Natural killer cell treated with Interleukin-12 subunit alpha and Interleukin-12 subunit beta and Interleukin-15 and Interleukin-18, amount 100 ng/mL, for 72 hours (primary cell): Measurements from ENCODE around the gene SYT8. TPM values are rescaled to one million over a fixed set of nuclear protein-coding genes. Genes with fewer than 3 reads are reported as not detected.
A peak's percentile ranks its signal among the peaks of the same experiment; 100 is the strongest.
"Not testable (repeated sequence)": the region's sequence is repeated elsewhere in the genome, so short reads cannot be mapped to it uniquely, and the experiment has no call there.

Experiments
- ATAC-seq, 2 donors: fragments of 150-1000 bp; cut with Tn5 transposase in 1 of 2; sonication (Bioruptor Pico), chemical (Tn5 transposase) in 1 of 2; 2 replicates each; pipeline ENCODE4 v1.10.0; 2021
- DNase-seq: peaks from one replicate; pipeline ENCODE4 v3.0.0; 2022; ENCODE audit warnings: low spot score
- H3K27ac Mint-ChIP-seq, 2 donors: 1 replicate in 1 of 2; 2 replicates in 1 of 2; pipeline ENCODE4 v1.8.0; 2022; ENCODE audit warnings: mixed read lengths in 2 of 2, mild to moderate bottlenecking in 1 of 2, moderate library complexity in 1 of 2
- H3K27me3 Mint-ChIP-seq, 2 donors: 1 replicate in 1 of 2; 2 replicates in 1 of 2; pipeline ENCODE4 v1.8.0; 2022; ENCODE audit warnings: mixed read lengths in 2 of 2
- H3K36me3 Mint-ChIP-seq: one replicate; pipeline ENCODE4 v1.8.0; 2022; ENCODE audit warnings: mixed read lengths
- H3K4me1 Mint-ChIP-seq, 2 donors: 1 replicate in 1 of 2; 2 replicates in 1 of 2; pipeline ENCODE4 v1.8.0; 2022; ENCODE audit warnings: low read depth in 2 of 2, mixed read lengths in 2 of 2, mild to moderate bottlenecking in 1 of 2
- H3K4me3 Mint-ChIP-seq: one replicate; pipeline ENCODE4 v1.8.0; 2022; ENCODE audit warnings: mixed read lengths
- H3K9me3 Mint-ChIP-seq: 2 replicates; pipeline ENCODE4 v1.8.0; 2022; ENCODE audit warnings: mixed read lengths
- total RNA-seq, 2 donors: library from RNA; stranded (reverse); gene quantifications; one replicate each; pipeline ENCODE4 v1.2.3, GENCODE V29; 2022

The SYT8 gene
- total RNA-seq, 2 donors from 2014 or later, result not detected

- not testable (repeated sequence) for H3K4me3 Mint-ChIP-seq, H3K27ac Mint-ChIP-seq, H3K9me3 Mint-ChIP-seq, H3K36me3 Mint-ChIP-seq, ATAC-seq, H3K27me3 Mint-ChIP-seq
- peaks cover 11 to 13% of the 10 kb centered on the region in 2 donors for H3K4me1 Mint-ChIP-seq
- DNase-seq, result peak; percentile 40
Observed at GRCh38 chr11:1886551-1886950, 51.8 kb downstream of the SYT8 start.

Other genes starting within 250 kb of the SYT8 start
- not detected for gene KRTAP5-1, start 249.7 kb upstream of the SYT8 start, total RNA-seq
- not detected for gene KRTAP5-2, start 236.7 kb upstream of the SYT8 start, total RNA-seq
- not detected for gene KRTAP5-3, start 226.5 kb upstream of the SYT8 start, total RNA-seq
- gene KRTAP5-4, start 212.9 kb upstream of the SYT8 start, total RNA-seq, result not detected
- not detected for gene KRTAP5-5, start 205.2 kb upstream of the SYT8 start, total RNA-seq
- gene KRTAP5-6, start 137.8 kb upstream of the SYT8 start, total RNA-seq, result not detected
- 1 to 10 TPM; 2.3 to 8.1 TPM for gene IFITM10, start 84.4 kb upstream of the SYT8 start, total RNA-seq
- gene CTSD, start 71.1 kb upstream of the SYT8 start, total RNA-seq, result 100 to 1,000 TPM; 350 to 592 TPM
- 1 to 10 TPM in 1 of 2 donors, not detected in 1; 1.4 TPM for gene TNNI2, start 4.0 kb downstream of the SYT8 start, total RNA-seq
- gene LSP1, start 18.1 kb downstream of the SYT8 start, total RNA-seq, result 100 to 1,000 TPM; 240 to 358 TPM
- not detected for gene PRR33, start 56.9 kb downstream of the SYT8 start, total RNA-seq
- gene TNNT3, start 84.7 kb downstream of the SYT8 start, total RNA-seq, result under 1 TPM in 1 of 2 donors, not detected in 1; 0.33 TPM
- 10 to 100 TPM; 81.3 to 89.7 TPM for gene MRPL23, start 112.3 kb downstream of the SYT8 start, total RNA-seq
- not detected for gene H19, start 162.9 kb downstream of the SYT8 start, total RNA-seq